WTC11 (cell line): ENCODE data around the gene GRM4.

Source experiments
- CBFB ChIP-seq: sonication (generic); formaldehyde crosslinking; IDR thresholded peaks from 2 replicates; pipeline ENCODE4 v1.8.1; 2022; ENCODE audit warnings: mild to moderate bottlenecking, low read depth, missing genetic modification reagents
- CREB1 ChIP-seq: sonication (generic); formaldehyde crosslinking; IDR thresholded peaks from 2 replicates; pipeline ENCODE4 v1.8.0; 2023; ENCODE audit warnings: mild to moderate bottlenecking, missing genetic modification reagents
- MYBL2 ChIP-seq: sonication (generic); formaldehyde crosslinking; IDR thresholded peaks from 2 replicates; pipeline ENCODE4 v1.8.1; 2023; ENCODE audit warnings: mild to moderate bottlenecking, moderate library complexity, missing genetic modification reagents
- NFATC4 ChIP-seq: fragments of 250-450 bp; sonication (Bioruptor Pico); IDR thresholded peaks from 2 replicates; pipeline ENCODE4 v1.9.0; 2021; ENCODE audit warnings: mild to moderate bottlenecking
- ZNF416 ChIP-seq: fragments of 250-450 bp; sonication (Bioruptor Pico); IDR thresholded peaks from 2 replicates; pipeline ENCODE4 v1.9.0; 2021; ENCODE audit warnings: mild to moderate bottlenecking, inconsistent platforms
- TF ChIP-seq, protein P1 (sequence below): fragments of 200-600 bp; IDR thresholded peaks from 2 replicates; pipeline ENCODE4 v1.8.0; 2022; ENCODE audit warnings: antibody characterized with exemption
- TF ChIP-seq, protein P2 (sequence below): sonication (generic); formaldehyde crosslinking; IDR thresholded peaks from 2 replicates; pipeline ENCODE4 v1.8.1; 2023; ENCODE audit warnings: mild to moderate bottlenecking, moderate library complexity, missing genetic modification reagents
- TF ChIP-seq, protein P3 (sequence below): fragments of 250-450 bp; sonication (Bioruptor Pico); IDR thresholded peaks from 2 replicates; pipeline ENCODE4 v2.1.2; 2022; ENCODE audit warnings: mild to moderate bottlenecking, moderate library complexity
- TF ChIP-seq, protein P4 (sequence below): sonication (generic); formaldehyde crosslinking; IDR thresholded peaks from 2 replicates; pipeline ENCODE4 v1.8.1; 2023; ENCODE audit warnings: mild to moderate bottlenecking, missing genetic modification reagents, moderate library complexity
- TF ChIP-seq, protein P5 (sequence below): sonication (generic); formaldehyde crosslinking; IDR thresholded peaks from 2 replicates; pipeline ENCODE4 v1.8.0; 2022; ENCODE audit warnings: mild to moderate bottlenecking, missing genetic modification reagents

DNA sequence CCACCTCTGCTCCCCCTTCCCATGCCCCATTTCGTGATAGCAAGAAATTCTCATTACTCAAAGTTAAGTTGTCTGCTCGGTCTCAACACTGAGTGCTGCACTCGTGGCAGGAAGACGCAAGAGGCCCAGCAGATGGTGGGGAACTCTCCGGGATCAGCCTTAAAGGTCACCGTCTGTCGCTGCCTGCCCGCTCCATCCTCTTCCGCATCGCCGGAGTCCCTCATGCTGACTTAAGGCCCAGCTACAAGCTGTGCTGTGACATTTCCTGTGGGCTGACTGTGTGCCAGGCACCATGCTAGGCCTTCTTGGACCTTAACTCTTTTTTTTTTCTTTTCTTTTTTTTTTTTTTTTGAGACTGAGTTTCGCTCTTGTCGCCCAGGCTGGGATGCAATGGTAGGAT, 17.8 kb downstream of the GRM4 start:
- TF ChIP-seq, protein P1, sequence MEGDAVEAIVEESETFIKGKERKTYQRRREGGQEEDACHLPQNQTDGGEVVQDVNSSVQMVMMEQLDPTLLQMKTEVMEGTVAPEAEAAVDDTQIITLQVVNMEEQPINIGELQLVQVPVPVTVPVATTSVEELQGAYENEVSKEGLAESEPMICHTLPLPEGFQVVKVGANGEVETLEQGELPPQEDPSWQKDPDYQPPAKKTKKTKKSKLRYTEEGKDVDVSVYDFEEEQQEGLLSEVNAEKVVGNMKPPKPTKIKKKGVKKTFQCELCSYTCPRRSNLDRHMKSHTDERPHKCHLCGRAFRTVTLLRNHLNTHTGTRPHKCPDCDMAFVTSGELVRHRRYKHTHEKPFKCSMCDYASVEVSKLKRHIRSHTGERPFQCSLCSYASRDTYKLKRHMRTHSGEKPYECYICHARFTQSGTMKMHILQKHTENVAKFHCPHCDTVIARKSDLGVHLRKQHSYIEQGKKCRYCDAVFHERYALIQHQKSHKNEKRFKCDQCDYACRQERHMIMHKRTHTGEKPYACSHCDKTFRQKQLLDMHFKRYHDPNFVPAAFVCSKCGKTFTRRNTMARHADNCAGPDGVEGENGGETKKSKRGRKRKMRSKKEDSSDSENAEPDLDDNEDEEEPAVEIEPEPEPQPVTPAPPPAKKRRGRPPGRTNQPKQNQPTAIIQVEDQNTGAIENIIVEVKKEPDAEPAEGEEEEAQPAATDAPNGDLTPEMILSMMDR, result no peak
- TF ChIP-seq, protein P2, sequence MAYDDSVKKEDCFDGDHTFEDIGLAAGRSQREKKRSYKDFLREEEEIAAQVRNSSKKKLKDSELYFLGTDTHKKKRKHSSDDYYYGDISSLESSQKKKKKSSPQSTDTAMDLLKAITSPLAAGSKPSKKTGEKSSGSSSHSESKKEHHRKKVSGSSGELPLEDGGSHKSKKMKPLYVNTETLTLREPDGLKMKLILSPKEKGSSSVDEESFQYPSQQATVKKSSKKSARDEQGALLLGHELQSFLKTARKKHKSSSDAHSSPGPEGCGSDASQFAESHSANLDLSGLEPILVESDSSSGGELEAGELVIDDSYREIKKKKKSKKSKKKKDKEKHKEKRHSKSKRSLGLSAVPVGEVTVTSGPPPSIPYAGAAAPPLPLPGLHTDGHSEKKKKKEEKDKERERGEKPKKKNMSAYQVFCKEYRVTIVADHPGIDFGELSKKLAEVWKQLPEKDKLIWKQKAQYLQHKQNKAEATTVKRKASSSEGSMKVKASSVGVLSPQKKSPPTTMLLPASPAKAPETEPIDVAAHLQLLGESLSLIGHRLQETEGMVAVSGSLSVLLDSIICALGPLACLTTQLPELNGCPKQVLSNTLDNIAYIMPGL (CRISPR knock-in tag), result no peak
- TF ChIP-seq, protein P3, sequence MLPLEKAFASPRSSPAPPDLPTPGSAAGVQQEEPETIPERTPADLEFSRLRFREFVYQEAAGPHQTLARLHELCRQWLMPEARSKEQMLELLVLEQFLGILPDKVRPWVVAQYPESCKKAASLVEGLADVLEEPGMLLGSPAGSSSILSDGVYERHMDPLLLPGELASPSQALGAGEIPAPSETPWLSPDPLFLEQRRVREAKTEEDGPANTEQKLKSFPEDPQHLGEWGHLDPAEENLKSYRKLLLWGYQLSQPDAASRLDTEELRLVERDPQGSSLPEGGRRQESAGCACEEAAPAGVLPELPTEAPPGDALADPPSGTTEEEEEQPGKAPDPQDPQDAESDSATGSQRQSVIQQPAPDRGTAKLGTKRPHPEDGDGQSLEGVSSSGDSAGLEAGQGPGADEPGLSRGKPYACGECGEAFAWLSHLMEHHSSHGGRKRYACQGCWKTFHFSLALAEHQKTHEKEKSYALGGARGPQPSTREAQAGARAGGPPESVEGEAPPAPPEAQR, result no peak
- TF ChIP-seq NFATC4 (no peak), ZNF416 (no peak), CREB1 (no peak), CBFB (CRISPR knock-in tag) (no peak), MYBL2 (no peak)
- TF ChIP-seq, protein P4, sequence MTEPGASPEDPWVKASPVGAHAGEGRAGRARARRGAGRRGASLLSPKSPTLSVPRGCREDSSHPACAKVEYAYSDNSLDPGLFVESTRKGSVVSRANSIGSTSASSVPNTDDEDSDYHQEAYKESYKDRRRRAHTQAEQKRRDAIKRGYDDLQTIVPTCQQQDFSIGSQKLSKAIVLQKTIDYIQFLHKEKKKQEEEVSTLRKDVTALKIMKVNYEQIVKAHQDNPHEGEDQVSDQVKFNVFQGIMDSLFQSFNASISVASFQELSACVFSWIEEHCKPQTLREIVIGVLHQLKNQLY, result no peak
- TF ChIP-seq, protein P5, sequence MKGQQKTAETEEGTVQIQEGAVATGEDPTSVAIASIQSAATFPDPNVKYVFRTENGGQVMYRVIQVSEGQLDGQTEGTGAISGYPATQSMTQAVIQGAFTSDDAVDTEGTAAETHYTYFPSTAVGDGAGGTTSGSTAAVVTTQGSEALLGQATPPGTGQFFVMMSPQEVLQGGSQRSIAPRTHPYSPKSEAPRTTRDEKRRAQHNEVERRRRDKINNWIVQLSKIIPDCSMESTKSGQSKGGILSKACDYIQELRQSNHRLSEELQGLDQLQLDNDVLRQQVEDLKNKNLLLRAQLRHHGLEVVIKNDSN, result no peak
